ENCODE results near the gene ASIC2.

Gene ASIC2

DNA sequence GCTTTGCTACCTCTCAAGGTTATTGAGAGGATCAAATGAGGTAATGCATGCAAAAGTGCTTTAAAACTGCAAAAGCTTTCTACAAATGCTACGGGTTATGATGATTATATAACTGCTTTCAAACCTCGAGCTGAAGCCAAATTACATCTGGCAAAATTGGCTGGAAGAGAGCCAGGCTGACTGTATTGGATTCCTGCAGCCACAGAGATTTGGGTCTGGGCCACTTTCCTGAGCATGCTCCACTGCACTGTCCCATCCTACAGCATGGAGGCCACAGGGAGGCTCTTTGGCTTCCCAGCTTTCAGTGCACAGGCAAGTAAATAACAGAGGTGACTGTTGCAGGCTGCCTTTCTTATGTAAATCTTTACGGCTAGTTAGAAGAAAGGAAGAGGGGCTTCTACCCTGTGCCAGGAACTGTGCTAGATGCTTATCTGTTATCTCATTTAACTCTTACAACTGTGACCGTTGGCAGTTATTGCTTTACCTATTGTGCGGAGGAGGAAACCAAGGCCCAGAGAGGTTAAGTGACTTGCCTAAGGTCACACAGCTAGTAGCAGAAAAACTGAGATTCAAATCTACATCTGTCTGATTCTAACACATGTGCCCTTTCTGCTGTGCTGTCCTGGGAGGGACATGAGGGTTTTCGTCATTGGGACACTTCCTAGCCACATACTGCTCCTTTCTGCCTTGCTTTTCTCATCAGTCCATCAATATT lies 179.7 kb downstream of the ASIC2 start:
- DNase-seq (ENCODE audit: low read depth): peak; percentile 18

DNA sequence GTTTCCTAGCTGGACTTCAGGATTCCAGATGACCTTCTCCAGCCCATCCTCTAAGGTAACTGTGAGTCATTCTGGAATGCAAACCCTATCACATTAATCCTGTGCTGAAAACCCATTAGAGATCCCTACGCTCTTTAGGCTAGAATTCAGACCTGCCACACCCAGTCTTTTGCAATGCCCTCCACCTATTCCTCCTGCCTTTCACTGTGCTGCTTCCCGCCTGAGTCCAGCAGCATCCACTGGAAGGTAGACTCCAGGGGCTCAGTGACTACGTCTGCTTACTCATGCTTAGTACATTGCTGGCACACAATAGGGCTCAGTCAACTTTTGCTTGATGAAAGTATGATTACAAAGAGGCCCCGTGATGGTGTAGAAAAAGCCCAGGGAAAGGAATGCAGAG lies 180.3 kb downstream of the ASIC2 start:
- DNase-seq (ENCODE audit: low read depth): peak; percentile 10

DNA sequence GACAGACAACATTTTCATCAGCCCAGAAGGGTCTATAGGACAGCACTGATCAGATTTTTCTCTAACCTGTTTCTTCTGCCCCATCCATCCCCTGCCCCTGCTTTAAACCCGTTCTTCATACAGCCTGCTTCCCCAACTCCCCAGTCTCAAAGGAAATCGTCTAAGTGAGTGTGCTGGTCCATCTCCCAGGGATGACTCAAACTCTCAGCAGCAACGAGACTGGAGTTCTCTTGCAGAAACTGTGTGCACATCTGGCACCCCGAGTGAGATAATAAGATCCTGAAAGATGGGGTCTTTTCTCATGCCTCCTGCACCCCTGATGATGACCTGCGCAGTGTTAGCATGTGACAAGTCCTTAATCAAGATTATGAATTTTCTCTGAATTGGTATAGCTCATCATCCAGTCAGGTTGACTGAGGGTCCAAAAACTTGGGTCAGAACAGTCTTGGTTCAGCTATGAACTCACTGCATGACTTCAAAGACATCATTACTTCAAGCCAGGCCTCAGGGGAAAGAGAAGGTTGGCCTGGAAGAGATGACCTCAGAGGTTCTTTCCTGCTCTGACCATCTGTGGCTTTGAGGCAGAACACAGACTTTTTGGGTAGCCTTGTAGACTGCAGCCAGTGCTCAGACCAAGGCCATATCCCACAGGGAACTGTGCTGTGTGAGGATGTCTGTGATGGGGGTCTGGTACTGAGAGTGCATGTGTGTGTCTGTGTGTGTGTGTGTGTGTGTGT lies 183.6 kb downstream of the ASIC2 start:
- DNase-seq (ENCODE audit: low read depth): peak; percentile 6

- no peak for DNase-seq (ENCODE audit: low read depth)
Measured at GRCh38 chr17:33106525-33107165, 186.4 kb downstream of the ASIC2 start.

- no peak for DNase-seq (ENCODE audit: low read depth)
Measured at GRCh38 chr17:33105911-33106310, 187.2 kb downstream of the ASIC2 start.

GRCh38 chr17:33099906-33100305 lies 193.2 kb downstream of the ASIC2 start:
- DNase-seq (ENCODE audit: low read depth): no peak

- DNase-seq (ENCODE audit: low read depth): no peak
Measured at GRCh38 chr17:33099252-33099651, 193.8 kb downstream of the ASIC2 start.

- no peak for DNase-seq (ENCODE audit: low read depth)
Measured at GRCh38 chr17:33097411-33097810, 195.7 kb downstream of the ASIC2 start.

DNA sequence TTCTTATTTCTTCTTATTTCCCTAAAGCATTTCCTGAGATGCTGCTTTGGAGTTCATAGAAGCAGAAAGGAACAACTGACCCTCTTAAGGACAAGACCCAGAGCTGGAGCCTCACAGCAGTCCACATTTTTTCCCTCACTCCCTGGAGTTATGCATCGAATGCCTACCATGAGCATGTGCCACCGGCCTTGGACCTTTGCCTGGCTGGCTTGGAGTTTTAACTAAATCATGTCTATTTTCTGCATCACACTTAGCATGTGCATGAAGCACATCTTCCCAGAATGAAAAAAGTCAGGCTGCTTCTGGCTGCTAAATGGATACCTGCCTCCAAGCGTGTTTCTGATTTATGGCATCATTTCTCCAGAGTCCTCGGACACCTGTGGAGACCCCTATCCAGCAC lies 196.9 kb downstream of the ASIC2 start:
- no peak for DNase-seq (ENCODE audit: low read depth)

- DNase-seq (ENCODE audit: low read depth): no peak
Measured at GRCh38 chr17:33091271-33091670, 201.8 kb downstream of the ASIC2 start.

- DNase-seq (ENCODE audit: low read depth): no peak
Measured at GRCh38 chr17:33090806-33091205, 202.3 kb downstream of the ASIC2 start.

- DNase-seq (ENCODE audit: low read depth): no peak
Measured at GRCh38 chr17:33086878-33087277, 206.2 kb downstream of the ASIC2 start.

DNA sequence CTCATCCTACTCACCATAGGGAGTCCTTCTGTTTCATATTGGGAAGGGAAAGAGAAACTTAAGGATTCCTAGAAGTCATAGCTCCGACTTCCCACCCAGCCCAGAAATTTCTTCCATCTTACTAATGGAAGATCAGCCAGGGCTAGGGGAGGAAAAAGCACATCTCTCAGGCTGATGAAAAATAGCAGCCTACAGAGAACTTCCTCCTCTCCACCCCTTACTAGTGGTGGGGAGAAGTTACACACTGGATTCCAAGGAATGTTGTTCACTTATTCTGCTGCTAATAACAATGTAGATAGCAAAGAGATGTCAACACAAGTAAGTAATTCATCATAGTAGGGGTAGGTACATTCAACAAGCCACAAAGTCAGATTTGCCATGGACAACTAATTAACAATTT lies 207.1 kb downstream of the ASIC2 start:
- DNase-seq (ENCODE audit: low read depth): no peak

GRCh38 chr17:33085256-33085655 lies 207.8 kb downstream of the ASIC2 start:
- DNase-seq (ENCODE audit: low read depth): no peak

- no peak for DNase-seq (ENCODE audit: low read depth)
Measured at GRCh38 chr17:33084755-33085154, 208.3 kb downstream of the ASIC2 start.

- DNase-seq (ENCODE audit: low read depth): no peak
Measured at GRCh38 chr17:33082529-33083173, 210.4 kb downstream of the ASIC2 start.

DNA sequence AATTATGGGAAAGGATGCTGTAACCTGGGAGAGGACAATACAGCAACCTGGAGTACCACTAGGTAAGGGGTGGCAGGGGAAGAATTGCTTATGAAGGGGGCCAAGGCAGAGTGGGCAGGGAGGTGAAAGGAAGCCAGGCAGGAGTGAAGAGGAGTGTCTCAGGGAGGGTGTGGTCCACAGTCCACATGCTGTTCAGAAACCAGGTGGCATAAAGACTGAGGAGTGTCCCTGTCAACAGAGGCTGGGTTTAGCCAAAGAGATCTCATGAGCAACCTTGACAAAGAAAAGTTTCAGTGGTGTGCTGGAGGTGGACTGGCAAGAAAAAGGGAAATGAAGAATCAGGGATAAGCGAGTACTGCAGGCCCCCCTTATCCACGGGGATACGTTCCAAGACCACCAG lies 213.0 kb downstream of the ASIC2 start:
- DNase-seq (ENCODE audit: low read depth): no peak

GRCh38 chr17:33079201-33079600 lies 213.9 kb downstream of the ASIC2 start:
- DNase-seq (ENCODE audit: low read depth): no peak

DNA sequence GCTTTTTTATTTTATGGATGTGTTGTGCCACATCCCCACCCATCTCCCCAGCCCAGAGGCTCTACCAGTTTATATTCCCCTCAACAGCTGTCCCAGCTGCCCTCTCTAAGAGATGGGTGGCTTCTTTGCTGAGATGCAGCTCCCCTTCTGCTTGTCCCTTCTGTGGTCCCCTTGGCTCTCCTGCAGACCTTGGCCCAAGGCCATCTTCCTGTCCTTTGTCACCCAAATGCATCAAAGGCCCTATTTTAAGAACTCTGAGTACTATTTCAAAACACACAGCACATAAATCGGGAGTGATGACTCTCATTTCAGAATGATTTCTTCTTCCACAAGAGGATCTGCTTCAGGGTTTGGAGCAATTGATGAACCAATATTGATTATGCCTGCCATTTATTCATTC lies 216.1 kb downstream of the ASIC2 start:
- no peak for DNase-seq (ENCODE audit: low read depth)

DNA sequence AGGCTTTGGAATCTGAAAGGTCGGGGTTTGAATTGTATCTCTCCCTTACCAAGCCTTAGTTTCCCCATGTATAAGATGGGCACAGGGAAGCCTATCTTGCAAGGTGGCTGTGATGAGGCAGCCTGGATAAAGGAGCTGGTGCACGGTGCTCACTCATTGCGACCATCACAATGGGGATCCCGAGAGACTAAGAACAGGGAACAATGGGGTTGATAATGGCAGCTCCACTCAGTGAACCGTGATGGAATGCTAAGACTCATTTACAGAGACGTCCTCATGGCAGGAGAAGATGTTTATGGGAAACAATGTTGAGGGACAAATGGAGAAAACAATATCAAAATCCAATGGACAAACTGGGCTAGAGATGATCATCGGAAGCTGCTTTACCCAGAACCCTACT lies 219.7 kb downstream of the ASIC2 start:
- DNase-seq (ENCODE audit: low read depth): no peak

DNA sequence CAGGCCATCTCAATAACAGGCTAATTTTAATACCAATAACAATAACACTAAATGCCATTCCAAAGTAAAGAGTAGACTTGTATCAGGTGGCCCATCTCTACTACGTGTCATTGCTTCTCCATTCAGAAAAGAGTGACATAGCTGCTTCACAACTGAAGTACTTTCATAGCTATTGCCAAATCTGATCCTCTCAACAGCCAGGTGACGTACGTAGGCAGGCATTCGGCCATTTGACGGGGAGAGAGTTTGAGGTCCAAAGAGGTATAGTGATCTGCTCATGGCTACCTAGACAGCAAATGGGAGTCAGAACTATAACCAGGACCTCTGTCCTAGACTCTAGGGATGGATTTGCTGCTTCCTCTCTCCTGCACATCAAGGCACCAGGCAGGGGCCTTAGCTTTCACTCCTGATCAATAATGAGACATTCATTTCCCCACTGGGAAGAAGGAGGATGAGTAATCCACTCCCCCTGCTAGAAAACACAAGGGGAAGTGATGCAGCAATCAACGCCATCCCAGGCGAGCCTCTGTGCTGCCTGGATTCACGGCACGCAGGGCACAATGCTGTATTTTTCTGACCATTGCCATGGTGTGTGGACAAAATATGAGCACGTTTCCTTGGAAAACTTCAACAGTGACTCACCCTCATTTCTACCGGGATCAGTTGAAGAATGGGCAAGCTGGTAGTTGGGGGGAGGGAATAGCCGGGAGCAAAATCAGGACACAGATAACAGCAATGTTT lies 220.5 kb downstream of the ASIC2 start:
- no peak for DNase-seq (ENCODE audit: low read depth)

DNA sequence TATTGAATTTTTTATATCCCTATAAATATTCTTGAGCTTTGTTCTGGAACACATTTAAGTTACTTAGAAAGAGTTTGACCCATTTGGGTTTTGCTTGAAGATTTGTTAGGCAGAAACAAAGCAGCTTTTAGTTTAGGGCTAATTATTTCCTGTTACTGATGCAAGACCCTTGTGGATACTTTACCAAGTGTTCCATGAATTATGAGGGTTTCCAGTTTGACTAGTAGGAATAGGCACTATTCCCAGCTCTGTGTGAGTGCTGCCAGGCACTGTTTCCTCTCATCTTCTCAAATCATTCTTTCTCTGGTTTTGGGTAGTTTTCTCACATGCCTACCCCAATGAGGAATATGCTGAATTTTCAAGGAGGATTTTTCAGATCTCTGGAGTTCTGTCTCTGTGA lies 221.4 kb downstream of the ASIC2 start:
- no peak for DNase-seq (ENCODE audit: low read depth)

Data from stromal cell of bone marrow (primary cell).